Stomach (tissue), 4 donors: ENCODE results near the gene METRN.

Experiments
- CTCF ChIP-seq, 7 experiments: fragments of 450-650 bp in 4 of 7; fragments of 200-600 bp in 3 of 7; sonication (generic) in 3 of 7; IDR thresholded peaks; one replicate each; pipeline ENCODE4 v1.5.1; 2016 to 2019; ENCODE audit warnings: antibody characterized with exemption in 7 of 7, control low read depth in 2 of 7, mild to moderate bottlenecking in 1 of 7
- EP300 ChIP-seq: sonication (generic); formaldehyde crosslinking; IDR thresholded peaks from one replicate; pipeline ENCODE4 v1.6.1; 2017; ENCODE audit warnings: antibody characterized with exemption
- POLR2A ChIP-seq, 4 donors: fragments of 450-650 bp; IDR thresholded peaks; one replicate each; pipeline ENCODE4 v1.6.1; 2016; ENCODE audit warnings: antibody characterized with exemption in 4 of 4, control low read depth in 2 of 4, mild to moderate bottlenecking in 1 of 4, moderate library complexity in 1 of 4

- no peak for TF ChIP-seq CTCF (IDR thresholded peaks at IDR 0.05)
- TF ChIP-seq POLR2A (IDR thresholded peaks at IDR 0.05): no peak
- TF ChIP-seq EP300: no peak
Measured at GRCh38 chr16:708019-708418, 6.9 kb upstream of the METRN start.
